Endothelial cell (in vitro differentiated cells): ENCODE results near the gene NDC1. TPM values are rescaled to one million over a fixed set of nuclear protein-coding genes. Genes with fewer than 3 reads are reported as not detected.

ENCODE experiments used
- DNase-seq: peaks from one replicate; pipeline ENCODE4 v3.0.0; 2021; ENCODE audit warnings: low spot score
- H3K27ac Mint-ChIP-seq: one replicate; pipeline ENCODE4 v1.8.0; 2021; ENCODE audit warnings: mixed read lengths, inconsistent platforms; ENCODE audit not compliant: unreplicated experiment
- H3K27me3 Mint-ChIP-seq: one replicate; pipeline ENCODE4 v1.8.0; 2021; ENCODE audit warnings: mild to moderate bottlenecking, moderate library complexity, mixed read lengths, inconsistent platforms; ENCODE audit not compliant: unreplicated experiment
- H3K36me3 Mint-ChIP-seq: one replicate; pipeline ENCODE4 v1.8.0; 2021; ENCODE audit warnings: mild to moderate bottlenecking, low read depth, mixed read lengths, inconsistent platforms; ENCODE audit not compliant: unreplicated experiment
- H3K4me1 Mint-ChIP-seq: one replicate; pipeline ENCODE4 v1.8.0; 2021; ENCODE audit warnings: mild to moderate bottlenecking, mixed read lengths, inconsistent platforms; ENCODE audit not compliant: unreplicated experiment
- H3K4me3 Mint-ChIP-seq: one replicate; pipeline ENCODE4 v1.8.0; 2021; ENCODE audit warnings: mild to moderate bottlenecking, mixed read lengths, inconsistent platforms; ENCODE audit not compliant: unreplicated experiment
- H3K9me3 Mint-ChIP-seq: one replicate; pipeline ENCODE4 v1.8.0; 2021; ENCODE audit warnings: mixed read lengths, inconsistent platforms; ENCODE audit not compliant: unreplicated experiment
- CTCF ChIP-seq: fragments of 200-600 bp; sonication (generic); IDR thresholded peaks from one replicate; pipeline ENCODE4 v1.5.0; 2021; ENCODE audit warnings: antibody characterized with exemption; ENCODE audit not compliant: unreplicated experiment
- total RNA-seq: library from RNA; stranded (reverse); fragmentation: NEBNext Ultra II Directional; extraction: Animal tissue kit (Norgen Biotek cat#: 25700); gene quantifications from one replicate; pipeline ENCODE4 v1.2.1, GENCODE V29; 2021; ENCODE audit not compliant: unreplicated experiment

Gene NDC1
- total RNA-seq, 1 donor from 2014 or later, result 13.3 TPM

GRCh38 chr1:53792806-53793205 lies 45.3 kb downstream of the NDC1 start:
- Mint-ChIP-seq H3K4me3 (no peak overlapping the region), H3K4me1 (no peaks in the 10 kb centered on the region), H3K36me3 (peaks cover 4% of the 10 kb centered on the region), H3K27me3 (no peaks in the 10 kb centered on the region), H3K27ac (no peak overlapping the region), H3K9me3 (no peaks in the 10 kb centered on the region)
- no peak for DNase-seq
- TF ChIP-seq CTCF, result no peak

GRCh38 chr1:53787655-53788054 lies 50.4 kb downstream of the NDC1 start:
- TF ChIP-seq CTCF, result no peak
- H3K9me3 Mint-ChIP-seq, result no peaks in the 10 kb centered on the region
- no peak for DNase-seq
- H3K4me3 Mint-ChIP-seq, result no peak overlapping the region
- H3K27me3 Mint-ChIP-seq, result peaks cover 1% of the 10 kb centered on the region
- H3K4me1 Mint-ChIP-seq, result peaks cover 3% of the 10 kb centered on the region
- H3K27ac Mint-ChIP-seq, result no peak overlapping the region
- H3K36me3 Mint-ChIP-seq, result peaks cover 8% of the 10 kb centered on the region

DNA sequence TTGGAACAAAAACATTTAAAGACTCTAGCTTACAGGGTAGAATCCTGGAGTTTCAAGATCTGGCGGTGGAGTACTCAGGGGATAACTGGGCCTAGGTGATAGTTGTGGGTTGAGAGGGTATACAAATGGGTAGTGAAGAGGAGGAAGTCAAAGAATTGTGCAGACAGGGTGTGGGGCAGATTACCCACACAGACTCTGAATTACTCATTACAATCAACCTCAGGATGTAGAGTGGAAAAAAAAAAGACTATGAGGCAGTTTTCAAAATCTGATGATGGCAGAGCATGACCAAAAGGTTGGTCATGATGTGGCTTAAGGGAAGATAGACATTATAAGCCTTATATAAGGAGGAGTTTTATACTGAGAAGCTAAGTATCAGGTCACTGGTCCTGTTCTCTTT lies 55.0 kb downstream of the NDC1 start:
- DNase-seq, result no peak
- H3K36me3 Mint-ChIP-seq, result peaks cover 8% of the 10 kb centered on the region
- H3K27ac Mint-ChIP-seq, result peak overlapping the region; percentile 2
- H3K4me1 Mint-ChIP-seq, result peaks cover 9% of the 10 kb centered on the region
- no peaks in the 10 kb centered on the region for H3K9me3 Mint-ChIP-seq
- H3K4me3 Mint-ChIP-seq, result no peak overlapping the region
- H3K27me3 Mint-ChIP-seq, result peaks cover 3% of the 10 kb centered on the region
- no peak for TF ChIP-seq CTCF

GRCh38 chr1:53781654-53782053 lies 56.4 kb downstream of the NDC1 start:
- peaks cover 9% of the 10 kb centered on the region for H3K4me1 Mint-ChIP-seq
- peaks cover 8% of the 10 kb centered on the region for H3K36me3 Mint-ChIP-seq
- DNase-seq, result no peak
- H3K4me3 Mint-ChIP-seq, result no peak overlapping the region
- peaks cover 3% of the 10 kb centered on the region for H3K27me3 Mint-ChIP-seq
- TF ChIP-seq CTCF, result no peak
- H3K27ac Mint-ChIP-seq, result no peak overlapping the region
- H3K9me3 Mint-ChIP-seq, result no peaks in the 10 kb centered on the region

GRCh38 chr1:53777272-53777671 lies 60.8 kb downstream of the NDC1 start:
- Mint-ChIP-seq H3K27me3 (peaks cover 2% of the 10 kb centered on the region), H3K4me3 (no peak overlapping the region), H3K36me3 (no peaks in the 10 kb centered on the region), H3K27ac (no peak overlapping the region), H3K4me1 (peaks cover 5% of the 10 kb centered on the region), H3K9me3 (no peaks in the 10 kb centered on the region)
- no peak for TF ChIP-seq CTCF
- DNase-seq, result no peak
